Suprapubic skin (tissue), 3 donors: ENCODE results near the gene PRR5.

Experiments
- CTCF ChIP-seq, 2 donors: fragments of 200-600 bp in 1 of 2; fragments of 450-650 bp in 1 of 2; sonication (generic) in 1 of 2; IDR thresholded peaks; one replicate each; pipeline ENCODE4 v1.5.1; 2016 to 2019; ENCODE audit warnings: antibody characterized with exemption in 2 of 2, mild to moderate bottlenecking in 1 of 2, moderate library complexity in 1 of 2
- POLR2AphosphoS5 ChIP-seq, 3 donors: sonication (generic); formaldehyde crosslinking; IDR thresholded peaks; one replicate each; pipeline ENCODE4 v1.6.1; 2017; ENCODE audit warnings: antibody characterized with exemption in 3 of 3

GRCh38 chr22:44783581-44783980, 81.6 kb downstream of the PRR5 start:
- no peak for TF ChIP-seq CTCF (IDR thresholded peaks at IDR 0.05)
- TF ChIP-seq POLR2AphosphoS5 (IDR thresholded peaks at IDR 0.05), result no peak
